ENCODE measurements around the gene POGK. TPM values are rescaled to one million over a fixed set of nuclear protein-coding genes. Genes with fewer than 3 reads are reported as not detected.

Gene POGK
- total and polyA plus RNA-seq, 2 experiments from 2014 or later = 10.9 to 31.4 TPM

GRCh38 chr1:166865926-166866325, 26.7 kb downstream of the POGK start (continued):
- TF ChIP-seq CREB1 (CRISPR knock-in tag; IDR thresholded peaks at IDR 0.05; ENCODE audit: low read depth) (no peak), ZNF462 (CRISPR knock-in tag; IDR thresholded peaks at IDR 0.05) (no peak)

- H3K4me1 ChIP-seq (ENCODE audit: insufficient read depth) = no peaks in the 10 kb centered on the region
- H3K79me2 ChIP-seq (replicated peaks; ENCODE audit: insufficient read depth) = peaks cover 72% of the 10 kb centered on the region
- peaks cover 13% of the 10 kb centered on the region; the same call in 2 of the 3 replicates for H3K4me1 Mint-ChIP-seq
- TF ChIP-seq ZNF462 (CRISPR knock-in tag; IDR thresholded peaks at IDR 0.05) (no peak), ETS1 (IDR thresholded peaks at IDR 0.05) (no peak), EZH2phosphoT487 (IDR thresholded peaks at IDR 0.05; ENCODE audit: unreplicated experiment) (no peak), CTCF (conservative IDR thresholded peaks at IDR 0.05; ENCODE audit: low read depth in 2 of 2) (no peak), JUNB (IDR thresholded peaks at IDR 0.05; ENCODE audit: unreplicated experiment) (no peak), ZNF114 (CRISPR knock-in tag; IDR thresholded peaks at IDR 0.05) (no peak)
Measured at GRCh38 chr1:166868639-166869038, 29.4 kb downstream of the POGK start.

More at GRCh38 chr1:166868639-166869038, 29.4 kb downstream of the POGK start:
- Mint-ChIP-seq H3K36me3 (ENCODE audit: low read depth) (peaks cover 55% of the 10 kb centered on the region), H3K9me3 (no peaks in the 10 kb centered on the region), H3K4me3 (no peak overlapping the region), H3K27me3 (ENCODE audit: insufficient read depth, low read depth, poor library complexity) (peaks cover 2% of the 10 kb centered on the region), H3K27ac (no peak overlapping the region; the same call in 1 of the 2 replicates)
- no peak overlapping the region for H3K4me3 ChIP-seq
- H3K27ac ChIP-seq (ENCODE audit: low read depth) = no peak overlapping the region
- no peaks in the 10 kb centered on the region for H3K9me2 ChIP-seq (ENCODE audit: insufficient read depth)
- peaks cover 36% of the 10 kb centered on the region for H4K20me1 ChIP-seq (replicated peaks; ENCODE audit: insufficient read depth)
- ATAC-seq (no peak), DNase-seq (ENCODE audit: low spot score) (no peak)
- peaks cover 15% of the 10 kb centered on the region; the same call in 1 of the 2 replicates for H3K36me3 ChIP-seq (ENCODE audit: insufficient read depth)
- H3K27me3 ChIP-seq (ENCODE audit: insufficient read depth) = no peaks in the 10 kb centered on the region
- H3K4me2 ChIP-seq = no peak overlapping the region
- H2AFZ ChIP-seq = no peak overlapping the region
- no peaks in the 10 kb centered on the region for H3F3A ChIP-seq (replicated peaks; ENCODE audit: low read depth)
